GM21737 (cell line): ENCODE results near the gene PRX.
A peak's percentile ranks its signal among the peaks of the same experiment; 100 is the strongest.
"Not testable (repeated sequence)": the region's sequence is repeated elsewhere in the genome, so short reads cannot be mapped to it uniquely, and the experiment has no call there.

ENCODE experiments used
- ATAC-seq: cut with Tn5 transposase; IDR thresholded peaks from one replicate; pipeline ENCODE4 v1.9.1; 2021; ENCODE audit warnings: mild to moderate bottlenecking, moderate library complexity; ENCODE audit not compliant: unreplicated experiment

Gene PRX

GRCh38 chr19:40414542-40415535 is 1.7 kb upstream of the PRX start:
- no peak for ATAC-seq

GRCh38 chr19:40412866-40413265 is 312 bp downstream of the PRX start:
- ATAC-seq, result no peak

- no peak for ATAC-seq
These were observed 1.1 kb downstream of the PRX start for GRCh38 chr19:40411958-40412499.

GRCh38 chr19:40411125-40411842 is 1.9 kb downstream of the PRX start:
- no peak for ATAC-seq

- no peak for ATAC-seq
These were observed 3.2 kb downstream of the PRX start for GRCh38 chr19:40410030-40410389.

- not testable (repeated sequence) for ATAC-seq
These were observed 4.6 kb downstream of the PRX start for GRCh38 chr19:40408598-40408925.

GRCh38 chr19:40407714-40408597 is 5.2 kb downstream of the PRX start:
- ATAC-seq, result no peak

GRCh38 chr19:40403262-40403984 is 9.8 kb downstream of the PRX start:
- ATAC-seq, result peak; percentile 57

GRCh38 chr19:40400559-40400958 is 12.6 kb downstream of the PRX start:
- no peak for ATAC-seq

- ATAC-seq, result no peak
These were observed 14.6 kb downstream of the PRX start for GRCh38 chr19:40398417-40399131.

- no peak for ATAC-seq
These were observed 15.6 kb downstream of the PRX start for GRCh38 chr19:40397568-40397906.

GRCh38 chr19:40396886-40397567 is 16.2 kb downstream of the PRX start:
- no peak for ATAC-seq

GRCh38 chr19:40395956-40396355 is 17.2 kb downstream of the PRX start:
- no peak for ATAC-seq

GRCh38 chr19:40394816-40395210 is 18.4 kb downstream of the PRX start:
- no peak for ATAC-seq

GRCh38 chr19:40393894-40394815 is 19.0 kb downstream of the PRX start:
- ATAC-seq, result no peak

GRCh38 chr19:40392894-40393517 is 20.2 kb downstream of the PRX start:
- ATAC-seq, result no peak

- no peak for ATAC-seq
These were observed 21.1 kb downstream of the PRX start for GRCh38 chr19:40392123-40392522.
